SK-N-MC (cell line): ENCODE results near the gene TBCEL.

ENCODE experiments used
- EZH2 ChIP-seq: fragments of 200-600 bp; sonication (generic); IDR thresholded peaks from one replicate; pipeline ENCODE4 v1.6.1; 2017; ENCODE audit warnings: antibody characterized with exemption
- FOXP2 ChIP-seq: optimal IDR thresholded peaks from 2 replicates; pipeline ENCODE3; 2011; ENCODE audit warnings: mild to moderate bottlenecking, moderate library complexity; ENCODE audit not compliant: insufficient read depth; ENCODE audit errors: extremely low read length, control extremely low read depth
- POLR2AphosphoS5 ChIP-seq: IDR thresholded peaks from 2 replicates; pipeline ENCODE4 v1.6.1; 2012; ENCODE audit warnings: mild to moderate bottlenecking, low read depth, low read length, borderline replicate concordance

DNA sequence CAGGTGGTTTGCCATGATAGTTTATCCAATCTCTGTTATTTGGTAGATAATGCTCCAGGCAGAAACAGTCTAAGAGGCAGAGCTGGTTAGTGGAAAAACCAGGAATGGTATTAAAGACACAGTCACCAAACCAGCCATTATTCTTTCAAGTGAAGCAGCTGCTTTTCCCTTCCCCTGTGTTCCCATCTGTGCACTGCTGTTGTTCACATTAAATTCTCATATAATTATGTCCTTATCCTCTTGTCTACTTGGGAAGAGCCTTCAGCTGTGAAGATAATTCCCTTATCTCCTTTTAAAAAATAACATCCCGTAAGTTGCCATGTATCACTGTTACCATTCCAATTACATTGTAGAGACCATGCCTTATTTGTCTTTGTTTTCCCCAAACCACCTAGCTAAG is 5.2 kb upstream of the TBCEL start:
- no peak for TF ChIP-seq POLR2AphosphoS5
- no peak for TF ChIP-seq EZH2
- TF ChIP-seq FOXP2 = no peak
